Uterus (tissue), 2 donors: ENCODE results near the gene IRGM.
"Not testable (repeated sequence)": the region's sequence is repeated elsewhere in the genome, so short reads cannot be mapped to it uniquely, and the experiment has no call there.

Source experiments
- CTCF ChIP-seq, 4 experiments: fragments of 200-600 bp in 2 of 4; fragments of 450-650 bp in 2 of 4; sonication (generic) in 2 of 4; IDR thresholded peaks; one replicate each; pipeline ENCODE4 v1.5.1; 2016 to 2019; ENCODE audit warnings: antibody characterized with exemption in 4 of 4, mild to moderate bottlenecking in 2 of 4, moderate library complexity in 1 of 4
- POLR2A ChIP-seq, 2 donors: fragments of 450-650 bp; IDR thresholded peaks; one replicate each; pipeline ENCODE4 v1.6.1; 2016; ENCODE audit warnings: antibody characterized with exemption in 2 of 2, mild to moderate bottlenecking in 1 of 2, moderate library complexity in 1 of 2

- not testable (repeated sequence) for TF ChIP-seq POLR2A, CTCF (IDR thresholded peaks at IDR 0.05)
Observed at GRCh38 chr5:150845185-150845859, 999 bp upstream of the IRGM start.
